VCaP (cell line): ENCODE data around the gene NAT16.
"Not testable (repeated sequence)": the region's sequence is repeated elsewhere in the genome, so short reads cannot be mapped to it uniquely, and the experiment has no call there.

Source experiments
- H3K27ac ChIP-seq: fragments of 450-650 bp; 2 replicates; pipeline ENCODE4 v1.5.1; 2017
- CTCF ChIP-seq: fragments of 450-650 bp; conservative IDR thresholded peaks from 2 replicates; pipeline ENCODE4 v1.5.1; 2017; ENCODE audit warnings: mild to moderate bottlenecking, moderate library complexity

Gene NAT16

GRCh38 chr7:101207459-101207858, 27.4 kb upstream of the NAT16 start:
- H3K27ac ChIP-seq = no peak overlapping the region
- no peak for TF ChIP-seq CTCF

- TF ChIP-seq CTCF = no peak
- H3K27ac ChIP-seq = no peak overlapping the region
Measured at GRCh38 chr7:101206665-101207042, 26.6 kb upstream of the NAT16 start.

GRCh38 chr7:101205901-101206664, 26.0 kb upstream of the NAT16 start:
- no peak for TF ChIP-seq CTCF
- no peak overlapping the region for H3K27ac ChIP-seq

GRCh38 chr7:101203740-101204738, 23.9 kb upstream of the NAT16 start:
- not testable (repeated sequence) for H3K27ac ChIP-seq

- no peak for TF ChIP-seq CTCF
Measured at GRCh38 chr7:101202603-101202918, 22.5 kb upstream of the NAT16 start.

GRCh38 chr7:101201695-101202602, 21.9 kb upstream of the NAT16 start:
- no peak overlapping the region for H3K27ac ChIP-seq
- no peak for TF ChIP-seq CTCF

More at GRCh38 chr7:101202603-101202918, 22.5 kb upstream of the NAT16 start:
- H3K27ac ChIP-seq = no peak overlapping the region

- TF ChIP-seq CTCF = no peak
- H3K27ac ChIP-seq = no peak within 1 kb of the TSS
Measured at GRCh38 chr7:101200862-101201599, 20.9 kb upstream of the NAT16 start, which contains the start of gene MOGAT3. Gene MOGAT3, minus strand, starts transcription at chr7:101201036. Its CDS starts 182 bp downstream, at chr7:101200854.
